HG03439 (cell line): ENCODE results near the gene CDC14A.

Source experiments
- ATAC-seq: cut with Tn5 transposase; IDR thresholded peaks from one replicate; pipeline ENCODE4 v1.9.1; 2021; ENCODE audit warnings: mild to moderate bottlenecking, moderate library complexity; ENCODE audit not compliant: unreplicated experiment

CDC14A gene

DNA sequence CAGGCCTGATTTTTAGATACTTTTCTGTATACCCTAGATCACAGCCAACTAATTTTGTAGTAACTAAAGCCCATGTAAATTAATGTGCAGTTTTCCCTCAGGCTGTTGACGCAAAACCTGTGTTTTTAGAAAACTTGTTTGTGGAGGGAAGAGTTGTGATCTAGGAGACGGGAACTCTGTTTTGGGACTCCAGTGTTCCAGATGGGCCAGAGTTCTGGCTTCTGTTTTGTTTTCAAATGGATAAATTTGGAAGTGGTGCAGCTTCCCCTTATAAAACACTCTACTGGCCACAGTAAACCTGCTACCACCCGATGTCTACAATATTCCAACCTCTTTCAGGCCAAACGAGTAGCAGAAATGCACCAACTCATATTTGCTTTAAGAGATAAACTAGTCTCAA, 172.0 kb downstream of the CDC14A start:
- ATAC-seq: no peak

DNA sequence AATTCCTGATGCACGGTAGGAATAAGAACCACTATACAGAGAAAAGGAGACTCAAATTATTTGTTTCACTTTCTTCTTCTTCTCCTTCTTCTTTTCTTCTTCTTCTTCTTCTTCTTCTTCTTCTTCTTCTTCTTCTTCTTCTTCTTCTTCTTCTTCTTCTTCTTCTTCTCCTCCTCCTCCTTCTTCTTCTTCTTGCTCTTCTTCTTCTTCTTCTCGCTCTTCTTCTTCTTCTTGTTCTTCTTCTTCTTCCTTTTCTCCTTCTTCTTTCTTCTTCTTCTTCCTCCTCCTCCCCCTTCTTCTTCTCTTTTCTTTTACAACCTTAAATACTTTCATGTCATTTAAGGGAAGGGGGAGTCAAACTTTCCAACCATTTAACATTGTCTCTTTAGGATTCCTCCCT, 174.6 kb downstream of the CDC14A start:
- ATAC-seq: no peak

DNA sequence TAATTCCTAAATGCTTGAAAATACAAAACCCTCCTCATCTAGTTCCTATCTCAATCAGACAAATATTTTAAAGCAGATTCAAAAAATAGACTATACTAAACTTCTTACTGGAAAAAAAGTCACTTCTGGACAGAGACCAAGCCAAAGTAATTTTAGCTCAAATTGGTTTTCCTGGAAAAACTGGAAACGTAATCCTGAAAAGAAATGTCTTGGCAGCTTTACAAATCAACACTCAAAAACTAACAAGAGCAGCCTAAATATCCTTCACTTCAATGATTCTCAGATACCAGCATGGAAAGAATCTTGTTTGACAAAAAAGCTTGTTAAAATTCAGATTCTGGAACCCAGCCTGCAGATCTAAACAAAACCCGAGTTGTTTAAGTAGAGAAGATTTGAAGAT, 176.6 kb downstream of the CDC14A start:
- ATAC-seq: no peak

DNA sequence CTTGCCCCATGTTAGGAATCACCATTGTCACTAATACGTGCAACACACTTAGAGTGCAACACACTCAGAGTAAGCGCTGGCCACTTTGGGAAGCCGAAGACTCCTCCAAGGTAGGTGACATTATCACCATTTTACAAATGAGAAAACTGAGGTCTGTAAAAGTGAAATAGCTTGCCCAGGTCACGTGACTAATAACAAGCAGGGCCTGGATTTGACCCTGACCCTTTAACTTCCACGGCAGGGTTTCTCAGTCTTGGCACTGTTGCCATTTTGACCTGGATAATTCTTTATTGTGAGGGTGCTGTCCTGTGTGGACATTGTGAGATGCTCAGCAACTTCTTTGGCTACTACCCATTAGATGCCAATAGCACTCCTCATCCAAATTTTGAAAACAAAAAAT, 177.8 kb downstream of the CDC14A start:
- no peak for ATAC-seq

DNA sequence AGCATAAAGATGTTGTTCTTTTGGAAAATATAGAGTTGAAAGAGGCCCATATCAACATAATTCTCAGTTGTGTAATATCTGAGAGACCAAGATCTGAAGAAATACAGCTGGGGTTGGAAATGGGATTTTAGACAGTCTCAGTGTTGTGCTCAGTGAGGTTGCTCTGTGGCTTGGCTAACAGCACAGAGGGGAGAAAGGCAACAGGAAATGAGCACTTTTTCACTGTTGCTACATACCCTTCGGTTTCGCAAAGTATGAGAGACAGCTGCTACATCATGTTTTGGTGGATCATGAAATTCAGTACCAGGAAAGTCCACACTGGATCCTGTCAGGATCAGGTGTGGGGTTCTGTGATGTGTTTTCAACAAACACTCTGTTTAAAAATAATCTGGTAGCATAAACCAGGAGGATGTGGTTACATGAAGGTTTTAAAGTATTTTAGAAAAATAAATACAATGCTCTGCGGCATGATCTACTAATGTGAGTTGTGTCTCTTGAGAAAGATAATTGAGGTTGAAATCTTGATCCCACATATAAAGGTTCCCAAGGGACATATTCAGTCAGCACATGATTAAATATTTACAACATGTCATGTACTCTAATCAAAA, 178.7 kb downstream of the CDC14A start:
- ATAC-seq: peak; percentile 78

DNA sequence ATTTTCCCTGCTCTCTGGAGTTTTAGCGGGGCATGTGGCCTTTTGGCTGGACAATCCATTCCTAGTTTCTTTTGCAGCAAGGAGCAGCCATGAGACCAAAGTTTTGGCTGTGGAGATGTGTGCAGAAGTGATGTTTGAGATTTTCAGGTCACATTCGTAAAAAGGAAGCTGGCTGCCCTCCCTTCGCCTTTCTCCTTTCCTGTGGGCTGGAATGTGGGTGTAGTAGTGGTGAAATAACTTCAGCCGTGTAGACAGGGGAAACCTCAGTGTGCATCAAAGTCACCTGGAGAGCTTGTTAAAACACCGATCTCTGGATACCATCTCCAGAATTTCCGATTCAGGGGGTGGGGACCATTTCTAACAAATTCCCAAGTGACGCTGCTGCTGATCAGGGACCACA, 180.3 kb downstream of the CDC14A start:
- ATAC-seq: no peak

DNA sequence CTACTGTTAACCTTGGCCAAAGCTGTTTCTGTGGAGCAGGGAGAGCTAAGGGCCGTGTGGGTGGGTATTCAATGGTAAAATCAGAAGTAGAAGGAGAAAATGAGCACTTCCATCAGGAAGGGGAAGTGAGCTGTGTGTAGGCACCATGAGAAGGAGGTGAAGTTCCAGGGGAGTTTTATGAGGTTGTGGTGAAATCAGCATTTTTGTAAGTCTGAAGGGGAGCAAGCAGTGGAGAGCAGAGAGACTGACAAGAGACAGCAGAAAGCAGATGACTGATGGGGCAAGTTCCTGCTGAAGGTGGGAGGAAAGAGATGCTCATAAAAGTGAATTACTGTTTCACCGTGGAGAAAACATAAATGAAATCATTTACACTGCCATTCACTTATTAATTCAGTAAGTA, 183.0 kb downstream of the CDC14A start:
- no peak for ATAC-seq

DNA sequence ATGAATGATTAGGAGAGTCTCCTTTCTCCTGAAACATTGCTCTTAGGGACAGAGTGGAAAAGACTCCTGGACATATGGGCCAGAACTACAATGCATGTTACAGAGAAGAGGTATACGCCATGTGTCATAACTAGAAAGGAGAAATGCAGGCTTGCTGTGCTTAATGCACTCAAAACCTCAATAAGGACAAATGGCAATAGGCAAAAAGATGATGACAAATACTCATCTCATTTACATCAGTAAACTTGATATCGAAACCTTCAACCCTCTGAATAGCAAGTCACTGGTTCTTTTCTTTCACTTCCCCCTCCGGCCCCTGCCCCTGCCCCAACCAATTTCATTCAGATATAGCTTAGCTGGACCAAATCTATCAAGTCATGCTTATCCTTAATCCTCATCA, 183.7 kb downstream of the CDC14A start:
- ATAC-seq: peak; percentile 86

DNA sequence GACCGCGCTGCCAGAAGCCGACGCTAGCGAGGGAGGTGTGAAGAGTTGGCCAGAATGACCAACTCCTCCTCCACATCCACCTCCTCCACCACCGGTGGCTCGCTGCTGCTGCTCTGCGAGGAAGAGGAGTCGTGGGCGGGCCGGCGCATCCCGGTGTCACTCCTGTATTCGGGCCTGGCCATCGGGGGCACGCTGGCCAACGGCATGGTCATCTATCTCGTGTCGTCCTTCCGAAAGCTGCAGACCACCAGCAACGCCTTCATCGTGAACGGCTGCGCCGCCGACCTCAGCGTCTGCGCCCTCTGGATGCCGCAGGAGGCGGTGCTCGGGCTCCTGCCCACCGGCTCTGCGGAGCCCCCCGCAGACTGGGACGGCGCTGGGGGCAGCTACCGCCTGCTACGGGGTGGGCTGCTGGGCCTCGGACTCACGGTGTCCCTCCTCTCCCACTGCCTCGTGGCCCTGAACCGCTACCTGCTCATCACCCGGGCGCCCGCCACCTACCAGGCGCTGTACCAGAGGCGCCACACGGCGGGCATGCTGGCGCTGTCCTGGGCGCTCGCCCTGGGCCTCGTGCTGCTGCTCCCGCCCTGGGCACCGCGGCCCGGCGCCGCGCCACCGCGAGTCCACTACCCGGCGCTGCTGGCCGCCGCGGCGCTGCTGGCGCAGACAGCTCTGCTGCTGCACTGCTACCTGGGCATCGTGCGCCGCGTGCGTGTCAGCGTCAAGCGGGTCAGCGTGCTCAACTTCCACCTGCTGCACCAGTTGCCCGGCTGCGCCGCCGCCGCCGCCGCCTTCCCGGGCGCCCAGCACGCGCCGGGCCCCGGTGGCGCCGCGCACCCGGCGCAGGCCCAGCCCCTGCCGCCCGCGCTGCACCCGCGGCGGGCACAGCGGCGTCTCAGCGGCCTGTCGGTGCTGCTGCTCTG, 186.9 kb downstream of the CDC14A start:
- ATAC-seq: no peak

DNA sequence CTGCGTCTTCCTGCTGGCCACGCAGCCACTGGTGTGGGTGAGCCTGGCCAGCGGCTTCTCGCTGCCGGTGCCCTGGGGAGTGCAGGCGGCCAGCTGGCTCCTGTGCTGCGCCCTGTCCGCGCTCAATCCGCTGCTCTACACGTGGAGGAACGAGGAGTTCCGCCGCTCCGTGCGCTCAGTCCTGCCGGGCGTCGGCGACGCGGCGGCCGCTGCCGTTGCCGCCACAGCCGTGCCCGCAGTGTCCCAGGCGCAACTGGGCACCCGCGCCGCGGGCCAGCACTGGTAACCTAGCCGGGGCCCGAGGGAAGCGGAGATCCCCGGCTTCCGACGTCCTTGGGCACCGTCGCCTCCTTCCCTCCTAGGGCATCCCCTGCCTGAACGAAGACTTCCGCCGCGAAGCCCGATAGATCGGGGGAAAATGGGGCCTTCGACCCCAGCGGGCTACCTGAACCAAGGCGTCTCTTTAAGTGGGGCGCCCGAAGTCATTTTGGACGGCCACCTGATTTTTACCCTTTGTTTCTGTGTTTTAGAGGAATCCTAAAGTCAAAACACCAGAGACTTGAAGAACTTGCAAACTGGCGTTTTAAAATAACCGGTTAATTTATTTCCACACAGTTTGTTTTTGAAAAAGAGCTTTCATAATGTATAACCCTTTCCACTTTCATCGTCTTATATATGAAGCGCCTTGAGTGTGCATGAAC, 187.7 kb downstream of the CDC14A start:
- no peak for ATAC-seq

DNA sequence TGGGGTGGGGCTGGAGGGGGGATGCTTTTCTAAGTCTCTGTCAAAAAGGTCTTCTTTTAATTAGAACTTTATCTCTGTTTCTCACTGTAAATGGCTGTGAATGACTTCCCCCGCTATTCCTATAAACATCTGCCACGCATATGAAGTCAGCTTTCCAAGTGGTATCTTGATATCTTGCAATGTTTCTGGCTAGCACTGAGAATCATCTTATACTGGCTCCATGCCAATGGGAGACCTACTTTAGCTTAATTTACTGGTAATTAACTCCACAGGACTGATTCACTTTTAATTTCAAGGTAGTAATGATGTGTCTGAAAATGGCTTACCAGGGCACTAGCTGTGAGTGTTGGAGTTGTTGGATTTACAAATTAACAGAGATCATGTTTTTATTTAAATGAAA, 190.0 kb downstream of the CDC14A start:
- no peak for ATAC-seq

DNA sequence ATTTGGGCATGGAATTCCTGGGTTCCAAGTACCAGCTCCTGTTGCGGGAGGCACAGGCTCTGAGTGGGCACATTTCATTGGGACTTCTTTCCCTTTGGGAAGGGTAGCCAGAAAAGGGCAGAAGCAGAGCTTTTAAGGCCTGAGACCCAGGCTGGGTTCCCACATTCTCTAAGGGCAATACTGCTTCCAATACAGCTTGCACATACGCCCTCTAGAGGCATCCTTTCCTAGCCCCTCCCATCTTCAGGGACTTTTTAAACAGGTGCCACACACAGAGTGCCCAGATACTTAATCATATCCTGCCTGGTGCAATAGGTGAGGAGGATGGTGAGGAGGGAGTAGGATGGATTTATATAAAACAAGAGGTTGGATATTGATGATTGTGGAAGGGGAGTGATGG, 191.3 kb downstream of the CDC14A start:
- peak; percentile 58 for ATAC-seq

DNA sequence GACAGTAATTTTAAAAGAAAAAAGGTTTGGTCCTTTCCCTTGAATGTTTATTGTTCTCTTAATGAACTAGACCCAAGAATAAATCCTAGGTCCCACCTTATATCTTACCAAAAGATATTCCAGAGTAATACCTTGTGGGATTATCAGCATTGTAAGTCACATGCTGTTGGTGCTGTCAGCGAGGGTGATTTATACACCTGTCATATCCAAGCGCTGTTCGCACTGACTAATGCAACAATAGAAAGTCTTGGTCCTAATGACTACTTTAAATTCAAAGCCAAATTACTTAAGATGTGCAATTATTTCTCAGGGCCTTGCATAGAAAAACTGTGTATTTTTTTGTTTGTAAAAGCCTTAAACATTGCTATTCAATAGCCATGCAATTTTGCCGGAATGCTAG, 192.5 kb downstream of the CDC14A start:
- ATAC-seq: no peak

DNA sequence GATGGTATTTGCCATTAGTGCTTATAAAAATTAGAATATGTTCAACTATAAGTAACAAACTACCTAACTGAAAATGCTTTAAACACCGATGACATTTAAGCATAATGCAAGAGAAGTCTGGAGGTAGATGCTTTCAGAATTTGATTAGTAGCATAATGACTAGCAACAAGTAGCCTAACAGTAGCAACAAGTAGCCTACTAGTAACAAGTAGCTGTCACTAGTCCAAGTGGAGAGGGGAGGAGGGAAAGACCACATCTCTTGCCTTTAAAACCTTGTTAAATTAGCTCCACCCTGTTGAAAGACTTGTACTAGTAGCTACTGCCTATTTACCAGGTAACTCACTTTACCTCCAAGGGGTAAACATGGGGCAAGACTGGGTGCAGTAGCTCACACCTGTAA, 193.5 kb downstream of the CDC14A start:
- no peak for ATAC-seq

DNA sequence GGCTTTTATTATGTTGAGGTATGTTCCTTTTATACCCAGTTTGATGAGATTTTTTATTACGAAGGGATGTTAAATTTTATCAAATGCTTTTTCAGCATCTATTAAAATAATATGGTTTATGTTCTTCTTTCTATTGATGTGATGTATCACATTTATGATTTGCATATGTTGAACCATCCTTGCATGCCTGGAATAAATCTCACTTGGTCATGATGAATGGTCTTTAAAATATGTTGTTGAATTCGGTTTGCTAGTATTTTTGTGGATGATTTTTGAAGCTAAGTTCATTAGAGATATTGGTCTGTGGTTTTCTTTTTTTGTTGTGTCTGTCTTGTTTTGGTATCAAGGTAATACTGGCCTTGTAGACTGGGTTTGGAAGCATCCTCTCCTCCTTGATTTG, 199.7 kb downstream of the CDC14A start:
- ATAC-seq: no peak

DNA sequence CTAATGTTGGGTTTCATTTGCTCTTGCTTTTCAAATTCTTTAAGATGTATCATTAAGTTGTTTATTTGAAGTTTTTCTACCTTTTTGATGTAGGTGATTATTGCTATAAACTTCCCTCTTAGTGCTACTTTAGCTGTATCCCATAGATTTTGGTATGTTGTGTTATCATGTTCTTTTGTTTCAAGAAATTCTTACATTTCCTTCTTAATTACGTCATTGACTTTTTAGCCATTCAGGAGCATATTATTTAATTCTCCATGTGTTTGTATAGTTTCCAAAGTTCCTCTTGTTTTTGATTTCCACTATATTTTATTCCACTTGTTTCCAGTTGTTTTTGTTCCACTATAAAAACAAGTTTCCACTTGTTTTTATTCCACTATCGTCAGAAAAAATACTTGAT, 200.6 kb downstream of the CDC14A start:
- no peak for ATAC-seq

DNA sequence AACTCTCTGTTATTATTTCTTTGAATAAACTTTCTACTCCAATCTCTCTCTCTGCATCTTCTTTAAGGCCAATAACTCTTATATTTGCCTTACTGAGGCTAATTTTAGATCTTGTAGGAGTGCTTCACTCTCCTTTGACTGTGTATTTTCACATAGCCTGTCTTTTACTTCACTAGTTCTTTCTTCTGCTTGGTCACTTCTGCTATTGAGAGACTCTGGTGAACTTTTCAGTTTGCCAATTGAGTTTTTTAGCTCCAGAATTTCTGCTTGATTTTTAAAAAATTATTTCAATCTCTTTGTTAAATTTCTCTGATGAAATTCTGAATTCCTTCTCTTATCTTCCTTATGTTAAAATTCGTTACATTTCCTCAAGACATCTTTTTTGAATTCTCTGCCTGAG, 203.9 kb downstream of the CDC14A start:
- no peak for ATAC-seq

DNA sequence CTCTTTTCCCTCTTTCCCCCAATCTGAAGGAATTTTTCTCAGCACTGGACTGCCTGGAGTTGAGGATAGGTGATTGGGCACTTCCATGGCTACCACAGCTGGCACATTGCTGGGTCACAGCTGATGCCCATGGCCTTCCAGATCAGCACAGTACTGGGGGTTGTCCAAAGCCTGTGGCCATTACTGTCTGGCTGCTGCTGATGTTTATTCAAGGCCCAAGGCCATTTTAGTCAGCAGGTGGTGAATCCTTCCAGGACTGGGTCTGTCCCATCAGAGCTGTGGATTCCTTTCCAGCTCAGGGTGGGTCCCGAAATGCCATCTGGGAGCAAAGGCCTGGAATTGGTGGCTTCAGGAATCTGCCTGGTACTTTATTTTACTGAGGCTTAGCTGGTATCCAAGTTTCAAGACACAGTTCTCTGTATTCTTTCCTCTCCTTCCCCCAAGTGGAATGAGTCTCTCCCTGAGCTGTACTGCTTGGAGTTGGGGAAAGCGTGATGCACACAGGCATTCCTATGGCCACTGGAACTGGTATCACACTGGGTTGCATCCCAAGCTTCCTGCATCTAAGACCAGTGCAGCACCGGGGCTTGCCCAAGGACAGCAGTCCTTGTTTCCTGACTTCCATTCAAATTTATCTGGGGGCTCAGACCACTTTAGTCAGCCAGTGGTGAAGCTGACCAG, 204.8 kb downstream of the CDC14A start:
- no peak for ATAC-seq

DNA sequence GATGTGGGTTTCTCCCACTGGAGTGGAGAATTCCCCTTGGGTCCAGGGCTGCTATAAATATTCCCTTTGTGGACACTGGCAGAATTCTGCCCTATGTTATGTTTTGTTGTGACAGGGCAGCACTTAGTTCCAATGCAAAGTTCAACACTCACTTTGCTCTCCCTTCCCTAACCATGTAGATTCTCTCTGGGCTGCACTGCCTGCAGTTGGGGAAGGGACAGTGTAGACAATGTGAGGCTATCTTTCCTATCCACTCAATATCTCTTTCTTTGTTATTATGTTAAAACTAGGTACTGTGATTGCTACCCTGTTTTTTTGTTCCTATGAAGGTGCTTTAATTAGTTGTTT, 205.3 kb downstream of the CDC14A start:
- no peak for ATAC-seq

DNA sequence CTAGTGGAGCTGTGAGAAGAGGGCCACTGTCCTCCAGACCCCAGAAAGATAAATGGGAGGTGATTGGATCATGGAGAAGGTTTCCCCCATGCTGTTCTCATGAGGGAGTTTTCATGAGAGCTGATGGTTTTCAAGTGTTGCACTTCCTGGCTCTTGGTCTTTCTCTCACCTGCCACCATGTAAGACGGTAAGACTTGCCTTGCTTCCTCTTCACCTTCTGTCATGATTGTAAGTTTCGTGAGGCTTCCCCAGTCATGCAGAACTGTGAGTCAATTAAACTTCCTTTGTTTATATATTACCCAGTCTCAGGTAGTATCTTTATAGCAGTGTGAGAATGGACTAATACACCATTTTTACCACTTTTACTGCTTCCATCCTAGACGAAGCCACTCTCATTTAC, 213.2 kb downstream of the CDC14A start:
- ATAC-seq: no peak

DNA sequence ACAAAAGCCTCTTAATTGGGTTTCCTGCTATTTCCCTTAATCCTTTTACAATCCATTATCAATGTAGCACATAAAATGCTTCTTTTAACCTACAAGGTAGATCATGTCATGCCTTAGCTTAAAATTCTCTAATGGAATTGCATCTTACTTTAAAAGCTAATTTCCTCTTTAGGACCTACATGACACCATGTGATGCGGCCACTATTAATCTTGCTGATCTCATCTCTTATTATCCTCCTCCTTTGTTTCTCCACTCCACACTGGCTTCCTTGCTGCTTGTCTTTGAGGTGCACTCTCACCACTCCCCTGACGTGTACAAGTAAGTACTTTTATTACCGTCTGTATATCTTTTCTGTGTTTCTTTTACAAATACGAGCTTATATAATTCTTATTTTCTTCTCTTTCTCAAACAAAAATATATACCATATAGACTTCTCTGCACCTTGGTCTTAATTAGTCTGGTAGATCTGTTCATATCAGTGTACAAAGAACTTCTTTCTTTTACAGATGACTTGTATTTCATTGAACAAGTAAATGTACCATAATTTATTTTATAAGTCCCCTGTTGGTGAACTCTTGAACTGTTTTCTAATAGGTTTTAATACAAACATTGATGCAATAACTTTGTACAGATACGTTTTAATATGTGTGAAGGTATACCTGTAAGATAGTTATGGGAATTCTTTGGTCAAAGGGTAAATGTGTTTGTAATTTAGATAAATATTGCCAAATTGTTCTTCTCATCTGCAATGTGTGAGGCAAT, 213.8 kb downstream of the CDC14A start:
- no peak for ATAC-seq
